Measurements from ENCODE around the gene GALNTL6.
"Not testable (repeated sequence)": the region's sequence is repeated elsewhere in the genome, so short reads cannot be mapped to it uniquely, and the experiment has no call there.

The GALNTL6 gene

DNA sequence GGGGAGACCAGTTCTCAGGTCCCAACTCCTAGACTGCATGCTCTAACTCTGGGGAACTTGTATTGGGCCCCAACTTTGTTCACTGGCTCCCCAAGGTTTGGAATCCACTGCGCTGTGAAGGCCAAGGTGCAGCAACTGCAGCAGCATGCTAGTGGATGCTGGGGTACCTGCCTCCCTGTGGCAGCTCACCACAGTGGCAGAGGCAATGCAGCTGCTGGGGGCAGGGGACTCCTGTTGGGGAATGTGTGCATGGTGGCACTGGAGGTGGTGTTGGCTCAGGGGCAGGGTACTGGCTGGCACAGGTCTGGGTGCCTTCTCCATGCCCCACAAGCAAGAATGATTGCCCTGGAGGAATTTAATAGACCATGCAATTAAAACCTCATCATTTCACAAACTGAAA, 862.0 kb downstream of the GALNTL6 start:
- no peak for DNase-seq (ENCODE audit: low read depth)

DNA sequence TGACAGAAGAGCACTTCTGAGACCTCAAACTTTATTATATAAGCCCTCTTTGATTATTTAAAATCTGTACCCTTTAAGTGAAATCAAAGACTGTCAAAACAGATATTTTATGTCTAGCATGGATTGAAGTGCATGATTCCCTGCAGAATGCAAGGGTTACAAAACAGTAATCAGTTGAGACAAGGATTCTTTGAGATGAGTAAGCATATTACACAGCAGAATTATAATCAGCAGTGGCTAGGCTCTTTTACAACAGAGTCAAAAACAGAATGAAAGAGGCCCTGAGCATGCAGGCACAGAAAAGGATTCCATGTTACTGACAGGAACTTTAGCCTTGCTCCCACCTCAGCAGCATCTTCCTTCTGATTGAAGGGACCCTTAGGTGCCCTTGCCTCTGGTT, 867.5 kb downstream of the GALNTL6 start:
- no peak for DNase-seq (ENCODE audit: low read depth)

DNA sequence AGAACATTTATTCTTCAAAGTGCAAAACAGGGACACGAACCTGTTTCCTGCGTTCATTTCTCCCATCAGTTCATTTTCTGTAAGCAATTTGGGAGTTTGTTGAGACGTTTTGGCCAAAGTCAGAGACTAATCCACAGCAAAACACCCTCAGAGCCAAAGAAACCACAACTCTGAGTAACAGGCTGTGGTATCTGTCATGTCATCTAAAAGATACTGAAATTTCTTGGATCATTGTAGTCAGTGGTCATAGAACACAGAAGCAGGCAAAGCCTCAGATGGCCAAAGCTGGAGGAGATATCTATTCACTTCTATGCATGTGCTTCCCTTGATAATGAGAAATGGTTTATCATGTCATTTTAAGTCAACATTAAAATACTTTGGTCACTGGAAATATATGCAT, 869.8 kb downstream of the GALNTL6 start:
- DNase-seq (ENCODE audit: low read depth) = peak; percentile 27

DNA sequence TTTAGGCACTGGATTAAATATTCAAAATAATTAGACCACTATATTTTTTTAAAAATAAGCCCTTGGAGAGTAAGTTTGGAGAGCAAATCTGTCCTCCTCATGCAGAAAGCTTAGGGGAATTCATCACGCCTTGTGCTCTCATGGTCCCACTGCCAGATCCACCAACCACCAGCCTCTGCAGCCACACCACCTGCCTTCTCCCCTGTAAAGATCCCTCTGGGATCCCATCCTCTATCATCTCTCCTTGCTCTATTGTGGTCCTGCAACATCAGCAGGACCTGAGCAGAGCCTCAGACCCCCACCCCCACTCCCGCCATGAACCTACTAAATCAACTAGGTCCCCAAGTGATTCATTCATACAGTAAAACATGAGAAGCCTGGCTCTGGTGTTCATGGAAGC, 872.8 kb downstream of the GALNTL6 start:
- DNase-seq (ENCODE audit: low read depth) = no peak

DNA sequence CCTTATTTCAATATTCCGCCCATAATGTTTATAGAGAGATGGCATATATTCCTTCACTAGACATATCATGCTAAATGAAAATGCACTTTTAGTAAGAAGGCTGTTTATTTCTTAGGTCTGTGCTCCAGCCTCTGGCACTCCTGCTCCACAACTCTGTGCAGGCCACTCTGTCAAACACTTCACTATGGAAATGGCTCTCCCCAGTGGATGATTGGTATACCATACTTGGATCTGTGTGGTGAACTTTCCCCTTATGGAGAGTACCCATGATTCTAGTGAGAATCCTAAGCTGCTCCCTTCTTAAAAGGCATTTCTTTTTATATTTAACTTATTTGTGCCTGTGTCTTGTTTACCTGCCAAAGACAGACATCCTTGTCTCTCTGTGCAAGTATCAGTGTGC, 875.3 kb downstream of the GALNTL6 start:
- no peak for DNase-seq (ENCODE audit: low read depth)

DNA sequence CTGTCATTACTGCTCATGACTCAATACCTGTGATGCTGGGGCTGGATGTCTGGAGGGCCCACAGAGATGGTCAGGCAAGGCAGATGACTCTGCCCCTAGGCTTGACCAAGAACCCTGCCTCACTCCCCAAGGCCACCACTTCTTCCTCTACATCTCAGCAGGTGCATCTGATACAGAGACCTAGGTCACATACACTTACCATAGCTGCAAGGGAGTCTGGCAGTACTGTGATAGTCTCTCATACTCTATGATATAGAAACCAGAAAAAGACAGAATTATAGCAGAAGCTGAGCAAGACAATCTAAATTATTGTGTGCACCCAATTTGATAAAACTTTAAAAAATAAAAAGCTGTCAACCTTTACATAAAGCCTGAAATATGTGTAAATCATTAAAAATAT, 878.3 kb downstream of the GALNTL6 start:
- no peak for DNase-seq (ENCODE audit: low read depth)

DNA sequence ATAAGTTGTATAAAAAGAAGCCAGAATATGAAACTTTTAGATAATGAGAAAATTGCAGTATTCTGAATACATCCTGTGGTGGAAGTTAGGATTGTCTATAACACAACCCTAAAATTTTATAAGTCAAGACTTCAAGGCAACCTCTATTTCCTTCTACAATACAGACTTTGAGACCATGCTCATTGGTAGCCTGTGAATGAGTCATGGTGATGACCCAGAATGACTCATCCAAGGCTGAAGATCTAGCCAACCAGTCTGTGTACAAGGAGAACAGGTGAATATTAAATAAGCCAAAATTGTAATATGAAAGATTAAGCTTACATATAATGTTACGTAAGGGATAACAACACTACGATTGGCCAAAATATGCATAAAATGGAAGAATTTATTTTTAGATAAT, 879.5 kb downstream of the GALNTL6 start:
- DNase-seq (ENCODE audit: low read depth) = no peak

DNA sequence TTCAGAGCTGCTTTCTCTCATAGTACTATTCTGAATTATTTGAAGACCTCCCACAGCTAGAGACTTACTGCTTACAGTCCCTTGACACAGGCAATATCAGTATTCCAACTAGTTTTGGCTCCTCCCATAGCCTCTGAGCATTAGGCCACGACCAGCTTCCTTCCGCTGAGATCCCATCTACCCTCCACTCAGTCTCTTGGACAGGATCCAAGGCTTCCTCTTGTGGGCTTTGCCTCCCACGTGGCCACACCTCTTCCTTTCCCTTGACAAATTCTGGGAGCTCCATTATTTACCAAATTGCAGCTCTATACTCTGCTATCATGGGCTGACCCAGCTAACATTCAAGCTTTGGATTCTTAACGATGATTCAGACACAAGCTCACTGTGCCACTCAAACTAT, 885.1 kb downstream of the GALNTL6 start:
- DNase-seq (ENCODE audit: low read depth) = peak; percentile 56

DNA sequence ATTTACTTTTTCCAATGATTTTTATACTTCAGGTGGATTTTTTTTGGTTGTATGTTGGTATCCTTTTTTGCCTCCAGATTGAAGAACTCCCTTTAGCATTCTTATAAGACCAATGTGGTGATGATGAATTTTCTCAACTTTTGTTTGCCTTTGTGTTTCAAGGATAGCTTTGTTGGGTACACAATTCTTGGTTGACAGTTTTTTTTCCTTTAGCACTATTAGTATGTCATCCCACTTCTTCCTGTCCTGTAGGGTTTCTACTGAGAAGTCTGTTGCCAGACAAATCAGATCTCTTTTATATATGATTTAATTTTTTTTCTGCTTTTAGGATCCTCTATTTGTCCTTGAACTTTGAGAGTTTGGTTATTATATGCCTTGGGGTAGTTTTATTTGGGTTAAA, 892.4 kb downstream of the GALNTL6 start:
- no peak for DNase-seq (ENCODE audit: low read depth)

DNA sequence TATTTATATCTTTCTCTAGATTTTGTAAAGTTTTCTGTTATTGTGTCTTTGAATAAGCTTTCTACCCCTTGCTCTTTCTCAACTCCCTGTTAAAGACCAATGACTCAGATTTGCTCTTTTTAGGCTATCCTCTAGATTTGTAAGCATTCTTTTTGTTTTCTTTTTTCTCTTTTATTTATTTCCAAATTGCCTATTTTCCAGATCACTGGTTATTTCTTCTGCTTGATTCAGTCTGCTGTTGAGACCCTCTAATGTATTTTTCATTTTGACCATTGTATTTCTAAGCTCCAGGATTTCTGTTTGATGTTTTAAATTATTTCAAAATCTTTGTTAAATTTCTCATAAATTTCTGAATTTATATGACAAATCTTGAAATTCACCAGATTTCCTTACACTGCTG, 892.8 kb downstream of the GALNTL6 start:
- no peak for DNase-seq (ENCODE audit: low read depth)

DNA sequence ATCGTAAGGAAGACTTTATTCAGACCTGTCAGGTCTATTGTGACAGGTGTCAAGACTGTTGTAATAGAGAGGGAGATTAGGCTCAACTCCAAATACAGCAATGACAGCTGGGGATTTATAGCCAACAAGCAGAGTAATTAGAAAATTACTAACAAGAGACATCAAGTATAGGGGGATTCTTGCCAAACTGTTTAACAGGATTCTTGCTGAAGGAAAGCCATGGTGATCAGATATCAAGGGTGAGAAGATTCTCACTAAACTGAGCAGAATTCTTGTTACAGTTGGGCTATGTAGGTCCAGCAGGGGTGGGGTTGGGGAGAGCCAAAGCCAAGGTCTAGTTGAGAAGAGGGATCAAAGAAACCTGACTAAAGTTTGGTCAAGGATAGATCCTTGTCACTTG, 894.4 kb downstream of the GALNTL6 start:
- no peak for DNase-seq (ENCODE audit: low read depth)

DNA sequence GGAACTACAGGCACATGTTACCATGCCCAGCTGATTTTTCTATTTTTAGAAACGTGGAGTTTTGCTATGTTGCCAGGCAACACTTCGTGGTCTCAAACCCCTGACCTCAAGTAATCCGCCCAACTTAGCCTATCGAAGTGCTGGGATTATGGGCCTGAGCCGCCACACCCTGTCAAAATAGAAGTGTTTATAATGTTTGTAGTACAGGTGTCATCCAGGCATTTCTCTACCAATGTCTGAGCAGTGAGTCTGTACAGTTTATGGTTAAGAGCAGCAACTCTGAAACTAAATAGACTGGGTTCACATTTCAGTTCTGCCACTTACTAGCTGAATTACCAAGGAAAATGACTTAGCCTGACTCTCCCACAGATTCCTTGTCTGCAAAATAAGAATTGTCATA, 895.0 kb downstream of the GALNTL6 start:
- no peak for DNase-seq (ENCODE audit: low read depth)

DNA sequence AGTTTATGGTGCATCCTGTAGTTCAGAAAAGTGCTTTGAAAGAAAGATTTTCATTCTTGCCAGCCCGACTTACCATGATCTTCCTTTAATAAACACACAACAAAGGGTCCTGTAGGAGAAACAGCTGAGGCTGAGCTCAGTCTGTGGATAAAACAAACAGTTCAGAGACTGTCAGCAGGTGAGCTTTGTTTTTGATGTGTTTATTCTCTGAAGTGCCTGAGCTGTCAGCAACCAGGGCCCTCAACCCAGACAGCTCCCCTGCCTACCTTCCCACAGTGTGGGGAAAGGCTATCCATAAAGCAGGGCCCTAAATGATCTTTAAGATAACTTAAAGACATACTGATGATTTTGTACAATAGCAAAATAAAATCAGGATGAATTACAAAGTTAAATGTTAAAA, 896.2 kb downstream of the GALNTL6 start:
- DNase-seq (ENCODE audit: low read depth) = no peak

DNA sequence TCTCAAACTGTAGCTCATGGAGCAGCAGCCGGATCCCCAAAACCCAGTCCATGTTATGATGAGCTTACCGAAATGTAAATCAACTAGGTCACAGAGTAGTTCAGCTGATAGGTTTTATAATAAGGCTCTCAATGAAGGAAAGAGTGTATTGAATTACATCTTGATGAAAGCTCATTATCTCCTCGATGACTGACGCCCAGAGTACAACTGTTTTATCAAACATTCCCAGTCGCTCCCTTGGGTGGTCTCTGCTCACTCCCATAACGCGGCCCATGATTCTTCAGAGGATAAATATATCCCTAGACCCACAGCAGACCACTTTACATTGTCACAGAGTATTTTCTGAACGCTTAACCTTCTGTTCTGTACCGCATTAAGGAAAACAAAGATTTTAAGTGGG, 903.1 kb downstream of the GALNTL6 start:
- no peak for DNase-seq (ENCODE audit: low read depth)

DNA sequence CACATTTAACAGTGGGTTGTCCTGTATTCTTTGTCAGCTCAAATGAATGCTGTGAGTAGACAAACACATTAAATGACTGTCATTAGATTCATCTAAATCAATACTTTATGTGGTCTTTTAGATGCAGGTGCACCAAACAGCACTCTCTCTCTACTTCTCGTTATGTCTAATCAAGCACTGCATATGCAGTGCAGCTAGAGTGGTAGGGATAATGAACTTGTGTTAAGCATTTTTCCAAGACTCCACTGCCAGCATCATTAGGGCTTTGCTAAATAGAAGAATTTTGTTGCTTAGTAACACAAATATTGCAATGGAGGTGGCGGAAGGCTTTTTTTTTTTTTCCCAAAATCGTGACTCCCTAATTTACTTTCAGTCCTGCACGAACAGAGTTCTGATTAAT, 908.5 kb downstream of the GALNTL6 start:
- DNase-seq (ENCODE audit: low read depth) = no peak

DNA sequence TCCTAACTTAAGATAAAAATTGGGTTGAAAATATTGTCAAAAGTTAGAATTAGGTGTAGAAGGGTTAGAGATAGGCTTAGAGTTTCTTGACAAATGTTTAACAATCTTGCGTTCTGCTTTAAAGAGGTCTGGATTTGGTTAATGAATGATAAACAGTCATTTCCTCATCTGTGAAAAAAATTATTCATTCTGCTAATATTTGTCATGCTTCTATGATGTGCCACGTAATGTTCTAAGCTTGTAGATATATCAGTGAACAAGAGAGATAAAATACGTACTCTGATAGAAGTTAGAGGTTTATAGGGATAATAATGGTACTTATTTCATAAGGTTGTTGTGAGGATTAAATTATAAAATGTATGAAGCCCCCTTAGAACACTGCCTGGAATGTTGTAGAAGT, 912.4 kb downstream of the GALNTL6 start:
- no peak for DNase-seq (ENCODE audit: low read depth)

DNA sequence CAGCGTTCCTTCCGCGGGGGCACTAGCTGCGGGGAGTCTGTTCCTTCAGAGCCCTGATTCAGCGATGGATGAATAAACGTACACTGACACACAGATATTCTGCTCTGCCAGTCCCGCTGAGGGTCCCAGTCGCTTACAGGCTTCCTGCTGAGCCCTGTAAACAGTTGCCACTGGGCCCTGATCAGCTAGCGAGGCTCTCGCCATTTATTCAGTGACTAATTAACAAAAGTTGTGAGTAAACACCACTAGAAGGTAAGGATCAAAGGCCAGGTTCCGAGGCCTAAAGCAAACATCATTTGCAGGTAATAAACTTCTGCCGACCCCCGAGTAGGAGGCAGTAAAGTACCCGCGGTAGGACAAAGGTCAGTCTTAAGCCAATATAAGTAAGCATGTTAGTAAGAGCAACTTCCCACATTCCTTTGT, 912.8 kb downstream of the GALNTL6 start:
- DNase-seq (ENCODE audit: low read depth) = no peak

DNA sequence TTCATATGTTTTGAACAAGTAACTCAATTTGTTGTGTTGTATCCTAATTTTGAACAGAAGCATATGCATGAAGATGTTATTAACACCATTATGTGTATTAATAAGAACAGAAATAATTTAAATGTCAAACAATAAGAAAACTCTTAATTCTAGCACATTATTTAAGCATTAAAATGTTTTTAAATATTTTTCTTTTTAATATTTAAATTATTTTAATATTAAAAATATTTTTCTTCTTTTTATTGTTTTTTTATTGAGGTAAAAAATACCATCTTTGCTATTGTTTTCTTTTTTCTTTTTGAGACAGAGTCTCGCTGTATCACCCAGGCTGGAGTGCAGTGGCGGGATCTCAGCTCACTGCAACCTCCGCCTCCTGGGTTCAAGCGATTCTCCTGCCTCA, 914.4 kb downstream of the GALNTL6 start:
- DNase-seq (ENCODE audit: low read depth) = no peak

DNA sequence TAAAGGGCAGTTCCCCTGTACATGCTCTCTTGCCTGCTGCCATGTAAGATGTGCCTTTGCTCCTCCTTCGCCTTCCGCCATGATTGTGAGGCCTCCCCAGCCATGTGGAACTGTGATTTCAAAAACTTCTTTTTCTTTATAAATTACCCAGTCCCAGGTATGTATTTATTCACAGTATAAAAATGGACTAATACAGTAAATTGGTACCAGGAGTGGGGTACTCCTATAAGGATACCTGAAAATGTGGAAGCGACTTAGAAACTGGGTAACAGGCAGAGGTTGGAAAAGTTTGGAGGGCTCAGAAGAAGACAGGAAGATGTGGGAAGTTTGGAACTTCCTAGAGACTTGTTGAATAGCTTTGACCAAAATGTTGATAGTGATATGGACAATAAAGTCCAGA, 920.4 kb downstream of the GALNTL6 start:
- not testable (repeated sequence) for DNase-seq (ENCODE audit: low read depth)

DNA sequence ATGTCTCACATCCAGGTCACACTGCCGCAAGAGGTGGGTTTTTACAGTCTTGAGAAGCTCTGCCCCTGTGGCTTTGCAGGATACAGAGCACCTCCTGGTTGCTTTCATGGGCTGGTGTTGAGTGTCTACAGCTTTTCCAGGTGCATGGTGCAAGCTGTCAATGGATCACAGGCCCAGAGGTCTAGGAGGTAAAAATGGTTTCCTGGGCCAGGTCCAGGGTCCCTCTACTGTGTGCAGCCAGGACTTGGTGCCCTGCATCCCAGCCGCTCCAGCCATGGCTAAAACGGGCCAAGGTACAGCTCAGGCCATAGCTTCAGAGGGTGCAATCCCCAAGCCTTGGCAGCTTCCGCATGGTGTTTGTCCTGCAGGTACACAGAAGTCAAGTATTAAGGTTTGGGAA, 921.4 kb downstream of the GALNTL6 start:
- no peak for DNase-seq (ENCODE audit: low read depth)

DNA sequence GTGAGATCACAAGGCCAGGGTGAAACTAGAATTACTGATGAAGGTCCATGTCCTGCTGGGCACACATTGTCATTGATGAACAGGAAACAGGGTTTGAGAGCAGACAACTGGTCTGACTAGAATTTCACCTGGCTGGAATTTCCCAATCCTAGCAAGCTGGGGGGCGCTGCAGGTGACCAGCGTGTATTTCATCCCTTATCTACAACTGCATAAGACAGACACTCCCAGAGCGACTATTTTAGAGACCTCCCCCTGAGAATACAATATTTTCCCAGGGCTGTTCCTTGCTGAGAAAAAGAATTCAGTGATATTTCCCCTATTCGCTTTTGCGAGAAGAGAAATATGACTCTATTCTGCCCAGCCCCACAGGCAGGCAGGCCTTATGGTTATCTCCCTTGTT, 922.8 kb downstream of the GALNTL6 start:
- DNase-seq (ENCODE audit: low read depth) = no peak

DNA sequence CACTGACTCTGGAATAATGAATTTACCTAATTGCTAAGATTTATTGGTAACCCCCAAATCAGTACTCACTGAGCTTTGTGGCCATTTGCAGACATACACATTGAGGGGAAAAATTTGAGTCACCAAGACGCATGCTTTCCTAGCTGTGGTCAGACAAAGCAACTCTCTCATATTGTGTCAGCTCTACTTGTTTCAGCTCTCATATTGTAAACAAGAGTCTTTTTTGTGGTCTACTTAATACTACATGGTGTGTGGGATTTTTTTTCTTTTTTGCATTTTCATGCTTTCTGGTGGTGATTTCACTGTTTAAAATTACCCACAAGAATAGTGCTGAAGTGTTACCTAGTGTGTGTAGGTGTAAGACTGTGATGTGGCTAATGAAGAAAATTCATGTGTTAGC, 927.2 kb downstream of the GALNTL6 start:
- no peak for DNase-seq (ENCODE audit: low read depth)

DNA sequence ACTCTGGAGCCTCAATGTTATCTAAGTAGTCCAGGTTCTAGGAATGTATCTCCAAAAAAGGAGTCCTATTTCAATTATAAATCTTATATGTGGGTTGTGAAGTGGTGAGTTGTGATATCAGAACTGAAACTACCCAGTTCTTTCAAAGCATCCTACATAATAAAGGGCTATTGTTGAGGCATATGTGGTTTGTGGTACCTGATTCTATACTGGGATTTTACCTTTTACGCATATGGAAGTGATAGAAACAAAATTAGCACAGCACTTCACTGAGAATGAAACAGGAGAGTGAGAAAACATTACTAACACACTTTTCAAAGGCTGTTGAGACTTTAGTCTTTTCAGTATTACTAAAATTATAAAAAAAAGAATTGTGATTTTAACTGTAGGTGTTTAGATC, 937.7 kb downstream of the GALNTL6 start:
- DNase-seq (ENCODE audit: low read depth) = no peak

DNA sequence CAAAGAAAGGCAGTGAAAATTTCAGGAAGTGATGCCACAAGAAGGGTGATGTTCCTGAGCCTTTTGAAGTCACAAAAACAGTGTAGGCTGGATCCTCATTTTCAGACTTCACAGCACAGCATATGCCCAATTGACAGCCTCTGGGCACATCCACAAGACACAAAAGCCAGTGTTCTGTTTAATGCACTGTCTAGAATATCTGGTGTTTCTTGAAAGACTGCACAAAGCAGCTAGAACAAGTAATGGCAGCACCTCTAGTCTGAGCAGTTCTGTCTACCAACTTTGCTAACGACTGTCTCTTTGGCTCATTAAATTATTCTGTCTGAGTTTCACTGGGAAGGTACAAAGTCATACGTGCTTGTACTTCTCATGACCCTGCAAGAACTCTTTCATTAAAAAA, 938.3 kb downstream of the GALNTL6 start:
- DNase-seq (ENCODE audit: low read depth) = no peak

DNA sequence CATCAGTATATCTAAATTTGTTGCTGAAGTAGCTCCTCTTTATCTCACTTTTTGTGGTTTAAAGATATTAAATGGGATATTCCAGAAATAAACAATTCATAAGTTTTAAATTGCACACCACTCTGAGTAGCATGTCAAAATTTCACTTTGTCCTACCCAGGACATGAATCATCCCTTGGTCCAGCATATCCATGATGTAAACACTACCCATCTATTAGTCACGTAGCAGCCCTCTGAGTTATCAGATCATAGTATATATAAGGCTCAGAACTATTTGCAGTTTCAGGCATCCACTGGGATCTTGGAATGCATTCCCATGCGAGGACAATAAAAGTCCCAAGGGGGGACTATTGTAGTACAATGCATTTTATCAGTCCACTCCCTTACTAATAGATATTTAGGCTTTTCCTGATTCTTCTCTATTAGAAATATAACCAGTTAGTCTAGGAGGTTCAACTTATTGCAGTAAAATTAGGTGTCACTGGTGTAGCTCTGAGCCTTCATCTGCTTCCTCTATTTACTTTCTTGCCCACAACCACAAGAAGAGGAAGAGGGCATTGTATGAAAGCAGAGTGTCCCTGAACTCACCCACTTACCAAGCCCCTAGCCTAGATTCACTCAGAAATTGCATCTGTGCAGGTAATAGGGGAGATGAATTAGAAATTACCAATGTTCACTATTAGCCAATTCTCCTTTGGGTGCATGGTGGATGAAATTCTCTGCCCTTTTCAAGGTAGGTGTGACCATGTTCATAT, 945.6 kb downstream of the GALNTL6 start:
- no peak for DNase-seq (ENCODE audit: low read depth)

Measured in CMK (cell line).